ENCODE measurements around the gene CUX1. TPM values are rescaled to one million over a fixed set of nuclear protein-coding genes. Genes with fewer than 3 reads are reported as not detected.
A peak's percentile ranks its signal among the peaks of the same experiment; 100 is the strongest.
"Not testable (repeated sequence)": the region's sequence is repeated elsewhere in the genome, so short reads cannot be mapped to it uniquely, and the experiment has no call there.

The CUX1 gene
- total RNA-seq, 3 donors from 2014 or later, result 85.2 to 167 (median 120) TPM

GRCh38 chr7:102128303-102128702 is 310.9 kb downstream of the CUX1 start:
- Histone ChIP-seq H3K9me3 (no peaks in the 10 kb centered on the region), H3K36me3 (ENCODE audit: low read depth) (no peaks in the 10 kb centered on the region), H3K4me1 (ENCODE audit: low read depth) (no peaks in the 10 kb centered on the region), H3K4me3 (no peak overlapping the region)
- intact Hi-C loops (cut with DNase I, micrococcal nuclease), result loop anchor here in 1 of 2 donors (10.0 kb wide), 1 partner anchor 314 kb away; the partner anchor contains the start of gene CUX1
- ATAC-seq (peak; percentile 52), DNase-seq (no peak)
- no peak for TF ChIP-seq CTCF (IDR thresholded peaks at IDR 0.05)

GRCh38 chr7:102129636-102130370 is 312.4 kb downstream of the CUX1 start:
- no peak for DNase-seq
- Histone ChIP-seq H3K9me3 (no peaks in the 10 kb centered on the region), H3K36me3 (ENCODE audit: low read depth) (no peaks in the 10 kb centered on the region), H3K4me1 (ENCODE audit: low read depth) (no peaks in the 10 kb centered on the region), H3K4me3 (no peak overlapping the region)
- TF ChIP-seq CTCF (IDR thresholded peaks at IDR 0.05), result no peak
- ATAC-seq, result no peak
- intact Hi-C loops (cut with DNase I, micrococcal nuclease), result loop anchor here in 1 of 2 donors (10.0 kb wide), 1 partner anchor 315 kb away; the partner anchor contains the start of gene CUX1

GRCh38 chr7:102132209-102132752 is 314.9 kb downstream of the CUX1 start:
- intact Hi-C loops (cut with DNase I, micrococcal nuclease), result no loop called here

GRCh38 chr7:102138676-102139075 is 321.2 kb downstream of the CUX1 start:
- H3K4me3 ChIP-seq, result no peak overlapping the region
- no peak for DNase-seq
- no peak for TF ChIP-seq CTCF (IDR thresholded peaks at IDR 0.05)
- H3K9me3 ChIP-seq, result no peaks in the 10 kb centered on the region
- H3K36me3 ChIP-seq (ENCODE audit: low read depth), result no peaks in the 10 kb centered on the region
- no peaks in the 10 kb centered on the region for H3K4me1 ChIP-seq (ENCODE audit: low read depth)
- intact Hi-C loops (cut with DNase I, micrococcal nuclease), result no loop called here
- ATAC-seq, result no peak

More at GRCh38 chr7:102132209-102132752, 314.9 kb downstream of the CUX1 start:
- TF ChIP-seq CTCF (IDR thresholded peaks at IDR 0.05), result no peak
- H3K4me3 ChIP-seq, result no peak overlapping the region
- H3K9me3 ChIP-seq, result no peaks in the 10 kb centered on the region
- ATAC-seq (no peak), DNase-seq (no peak)
- H3K36me3 ChIP-seq (ENCODE audit: low read depth), result no peaks in the 10 kb centered on the region
- H3K4me1 ChIP-seq (ENCODE audit: low read depth), result no peaks in the 10 kb centered on the region

- no peaks in the 10 kb centered on the region for H3K4me1 ChIP-seq (ENCODE audit: low read depth)
- peak; percentile 14 for ATAC-seq
- H3K4me3 ChIP-seq, result no peak overlapping the region
- TF ChIP-seq CTCF (IDR thresholded peaks at IDR 0.05), result no peak
- H3K9me3 ChIP-seq, result no peaks in the 10 kb centered on the region
- H3K36me3 ChIP-seq (ENCODE audit: low read depth), result no peaks in the 10 kb centered on the region
- DNase-seq, result peak in 1 of 3 donors; percentile 21
- intact Hi-C loops (cut with DNase I, micrococcal nuclease), result no loop called here
These were observed 323.5 kb downstream of the CUX1 start for GRCh38 chr7:102140952-102141370.

- intact Hi-C loops (cut with DNase I, micrococcal nuclease); DNase-seq; H3K4me1 ChIP-seq (ENCODE audit: low read depth); H3K4me3 ChIP-seq; H3K9me3 ChIP-seq; ATAC-seq; H3K36me3 ChIP-seq (ENCODE audit: low read depth): not testable (repeated sequence)
These were observed 325.0 kb downstream of the CUX1 start for GRCh38 chr7:102142433-102142832.

All from mucosa of descending colon (tissue), 3 donors.